MV-4-11 (cell line): Measurements from ENCODE around the gene DKK2.
A peak's percentile ranks its signal among the peaks of the same experiment; 100 is the strongest.

ENCODE experiments used
- DNase-seq: peaks from one replicate; lab custom pipeline; 2025; lab: John Stamatoyannopoulos, UW

DKK2 gene

GRCh38 chr4:107017443-107018343, 18.4 kb downstream of the DKK2 start:
- no peak for DNase-seq

GRCh38 chr4:107011312-107011711, 24.8 kb downstream of the DKK2 start:
- DNase-seq: no peak

GRCh38 chr4:107009196-107009968, 26.7 kb downstream of the DKK2 start:
- no peak for DNase-seq

- DNase-seq: no peak
These were observed 28.0 kb downstream of the DKK2 start for GRCh38 chr4:107008115-107008514.

- peak; percentile 26 for DNase-seq
These were observed 29.9 kb downstream of the DKK2 start for GRCh38 chr4:107006218-107006617.

- peak; percentile 87 for DNase-seq
These were observed 39.6 kb downstream of the DKK2 start for GRCh38 chr4:106996490-106996889.

- no peak for DNase-seq
These were observed 42.3 kb downstream of the DKK2 start for GRCh38 chr4:106993827-106994226.

- no peak for DNase-seq
These were observed 48.8 kb downstream of the DKK2 start for GRCh38 chr4:106987311-106987710.

- peak; percentile 84 for DNase-seq
These were observed 49.6 kb downstream of the DKK2 start for GRCh38 chr4:106986486-106986885.

GRCh38 chr4:106985830-106986229, 50.3 kb downstream of the DKK2 start:
- DNase-seq: peak; percentile 40

GRCh38 chr4:106982711-106983211, 53.4 kb downstream of the DKK2 start:
- DNase-seq: no peak

- DNase-seq: no peak
These were observed 54.7 kb downstream of the DKK2 start for GRCh38 chr4:106981431-106981830.

GRCh38 chr4:106979476-106979875, 56.6 kb downstream of the DKK2 start:
- no peak for DNase-seq

- DNase-seq: no peak
These were observed 57.9 kb downstream of the DKK2 start for GRCh38 chr4:106978046-106978774.

- DNase-seq: no peak
These were observed 64.5 kb downstream of the DKK2 start for GRCh38 chr4:106971636-106972035.

GRCh38 chr4:106967892-106968291, 68.2 kb downstream of the DKK2 start:
- DNase-seq: no peak

GRCh38 chr4:106953036-106953705, 82.9 kb downstream of the DKK2 start:
- no peak for DNase-seq

- no peak for DNase-seq
These were observed 84.2 kb downstream of the DKK2 start for GRCh38 chr4:106951891-106952290.

GRCh38 chr4:106941841-106942240, 94.3 kb downstream of the DKK2 start:
- no peak for DNase-seq

GRCh38 chr4:106930522-106930921, 105.6 kb downstream of the DKK2 start:
- no peak for DNase-seq

- no peak for DNase-seq
These were observed 106.9 kb downstream of the DKK2 start for GRCh38 chr4:106929248-106929647.

GRCh38 chr4:106914223-106914622, 121.9 kb downstream of the DKK2 start:
- no peak for DNase-seq
